Measurements from ENCODE around the gene IVL. TPM values are rescaled to one million over a fixed set of nuclear protein-coding genes. Genes with fewer than 3 reads are reported as not detected.

IVL gene, protein sequence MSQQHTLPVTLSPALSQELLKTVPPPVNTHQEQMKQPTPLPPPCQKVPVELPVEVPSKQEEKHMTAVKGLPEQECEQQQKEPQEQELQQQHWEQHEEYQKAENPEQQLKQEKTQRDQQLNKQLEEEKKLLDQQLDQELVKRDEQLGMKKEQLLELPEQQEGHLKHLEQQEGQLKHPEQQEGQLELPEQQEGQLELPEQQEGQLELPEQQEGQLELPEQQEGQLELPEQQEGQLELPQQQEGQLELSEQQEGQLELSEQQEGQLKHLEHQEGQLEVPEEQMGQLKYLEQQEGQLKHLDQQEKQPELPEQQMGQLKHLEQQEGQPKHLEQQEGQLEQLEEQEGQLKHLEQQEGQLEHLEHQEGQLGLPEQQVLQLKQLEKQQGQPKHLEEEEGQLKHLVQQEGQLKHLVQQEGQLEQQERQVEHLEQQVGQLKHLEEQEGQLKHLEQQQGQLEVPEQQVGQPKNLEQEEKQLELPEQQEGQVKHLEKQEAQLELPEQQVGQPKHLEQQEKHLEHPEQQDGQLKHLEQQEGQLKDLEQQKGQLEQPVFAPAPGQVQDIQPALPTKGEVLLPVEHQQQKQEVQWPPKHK
- polyA plus RNA-seq (2013, experiment 1 of 2; ENCODE audit: insufficient read length): not detected
- not detected for polyA plus RNA-seq (2013, experiment 2 of 2; ENCODE audit: insufficient read length)

DNA sequence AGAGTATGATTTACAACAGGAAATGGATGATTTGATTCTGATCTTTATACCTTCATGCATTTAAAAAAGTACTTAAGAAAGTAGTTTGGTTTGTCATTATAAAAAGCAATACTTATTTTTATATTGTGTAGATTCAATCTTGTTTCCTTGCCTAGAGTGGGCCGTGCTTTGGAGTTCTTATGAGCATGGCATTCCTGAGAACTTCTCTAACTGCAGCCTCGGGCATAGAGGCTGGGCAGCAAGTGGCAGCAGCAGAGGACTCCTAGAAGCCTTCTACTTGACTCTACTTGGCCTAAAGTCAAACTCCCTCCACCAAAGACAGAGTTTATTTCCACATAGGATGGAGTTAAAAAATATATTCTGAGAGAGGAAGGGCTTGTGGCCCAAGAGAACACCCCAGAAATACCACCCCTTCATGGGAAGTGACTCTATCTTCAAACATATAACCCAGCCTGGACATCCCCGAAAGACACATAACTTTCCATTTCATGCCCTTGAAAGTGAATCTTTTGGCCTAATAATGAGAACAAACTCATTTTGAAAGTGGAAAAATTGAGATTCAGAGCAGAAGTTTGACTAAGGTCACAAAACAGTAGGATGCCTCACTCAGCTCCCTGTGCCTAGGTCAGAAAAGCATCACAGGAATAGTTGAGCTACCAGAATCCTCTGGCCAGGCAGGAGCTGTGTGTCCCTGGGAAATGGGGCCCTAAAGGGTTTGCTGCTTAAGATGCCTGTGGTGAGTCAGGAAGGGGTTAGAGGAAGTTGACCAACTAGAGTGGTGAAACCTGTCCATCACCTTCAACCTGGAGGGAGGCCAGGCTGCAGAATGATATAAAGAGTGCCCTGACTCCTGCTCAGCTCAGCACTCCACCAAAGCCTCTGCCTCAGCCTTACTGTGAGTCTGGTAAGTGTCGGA, at the start of gene IVL:
Gene IVL, plus strand, starts transcription at position 861 of the 916 bp plus-strand sequence. CDS start 1,252 bp downstream, outside the sequence.
- DNase-seq: peak; percentile 26

- no peak for DNase-seq
Observed at GRCh38 chr1:152859696-152860095, 48.6 kb upstream of the IVL start, which contains the start of gene LCE7A. TSS of gene LCE7A (plus strand) at chr1:152859996. CDS start at chr1:152860698, 702 bp downstream.

DNA sequence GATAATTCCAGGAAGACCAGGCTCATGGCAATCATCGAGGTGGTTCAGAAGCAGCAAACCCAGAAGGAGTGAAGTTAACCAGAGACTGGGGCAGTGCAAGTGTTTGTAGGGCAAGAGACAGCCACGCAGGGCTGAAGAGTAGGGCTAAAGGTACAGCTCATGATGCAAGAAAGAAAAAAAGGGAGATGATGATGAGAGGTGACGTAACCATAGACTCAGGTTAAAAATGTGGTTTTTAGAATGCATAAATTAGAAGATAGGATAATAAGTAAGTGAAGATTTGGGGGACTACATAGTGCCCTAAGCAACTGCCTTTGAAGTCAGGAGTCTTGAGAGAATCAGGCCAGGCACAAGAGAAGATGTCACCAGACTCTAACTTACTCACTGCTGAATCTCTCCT, 48.2 kb upstream of the IVL start:
- no peak for DNase-seq

- DNase-seq: no peak
Observed at GRCh38 chr1:152861374-152861773, 47.0 kb upstream of the IVL start.

GRCh38 chr1:152864443-152864842, 43.9 kb upstream of the IVL start:
- no peak for DNase-seq

DNA sequence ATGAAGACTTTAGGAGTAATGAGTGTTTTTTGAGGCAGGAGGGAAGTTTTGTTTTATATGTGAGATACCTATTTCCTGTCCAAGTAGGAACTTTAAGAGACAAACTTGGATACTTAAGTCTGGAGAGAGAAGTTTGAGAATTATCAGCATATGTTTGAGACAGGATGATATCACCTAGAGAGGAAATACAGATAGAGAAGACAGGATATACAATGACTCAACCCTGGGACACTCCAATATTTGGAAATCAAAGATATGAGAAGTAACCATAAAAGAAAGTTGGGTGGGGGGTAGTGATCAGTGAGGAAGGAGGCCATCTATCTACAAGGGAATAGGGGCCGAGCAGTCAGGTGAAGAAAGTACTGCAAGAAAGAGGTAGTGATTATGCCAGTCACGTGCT, 42.0 kb upstream of the IVL start:
- DNase-seq: no peak

- DNase-seq: peak; percentile 67
Observed at GRCh38 chr1:152869808-152870419, 38.4 kb upstream of the IVL start.

- peak; percentile 38 for DNase-seq
Observed at GRCh38 chr1:152870831-152871730, 37.3 kb upstream of the IVL start.

- no peak for DNase-seq
Observed at GRCh38 chr1:152871731-152872126, 36.6 kb upstream of the IVL start.

GRCh38 chr1:152873495-152873894, 34.9 kb upstream of the IVL start:
- DNase-seq: peak; percentile 84

DNA sequence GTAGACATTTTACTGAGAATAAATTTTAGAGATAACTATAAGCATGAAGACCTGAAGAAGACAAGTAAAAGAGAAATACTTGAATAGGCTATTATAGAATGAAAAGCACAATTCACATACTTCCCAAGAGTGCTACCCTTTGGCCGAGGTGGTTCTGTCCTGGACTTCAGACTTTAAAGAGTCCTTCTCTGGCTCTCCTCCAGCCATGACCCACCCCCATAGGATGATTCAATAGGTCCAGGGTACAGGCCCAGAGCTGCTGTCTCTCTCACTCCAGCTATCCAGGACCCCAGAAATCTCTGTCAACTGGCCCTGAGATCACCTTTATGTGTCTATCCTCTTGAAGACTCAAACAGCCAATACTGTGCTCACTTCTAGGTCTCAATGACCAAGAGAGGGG, 31.5 kb upstream of the IVL start:
- DNase-seq: no peak

- no peak for DNase-seq
Observed at GRCh38 chr1:152878042-152878441, 30.3 kb upstream of the IVL start, which contains the start of gene SMCP. TSS of gene SMCP (plus strand) at chr1:152878322. CDS start at chr1:152884423, 6,101 bp downstream.

GRCh38 chr1:152879559-152880198, 28.7 kb upstream of the IVL start:
- no peak for DNase-seq

DNA sequence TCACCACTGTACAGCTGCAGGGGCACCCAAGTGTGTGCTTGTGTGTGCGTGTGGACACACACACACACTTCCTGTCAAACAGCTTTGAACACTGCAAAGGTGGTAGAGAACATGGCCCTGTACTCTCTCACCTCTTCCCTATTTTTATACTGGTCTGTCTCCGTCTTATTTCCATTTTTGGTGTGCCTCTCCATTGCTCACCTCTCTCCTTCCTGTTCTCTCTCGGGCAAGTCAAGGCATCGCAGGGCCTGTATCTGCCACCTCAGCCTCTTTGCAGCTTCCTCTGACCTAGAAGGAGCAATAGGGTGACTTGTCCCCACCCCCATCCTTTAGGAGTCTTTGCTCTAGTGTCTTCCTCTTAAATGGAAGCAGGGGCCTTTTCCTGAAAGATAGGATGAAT, 28.0 kb upstream of the IVL start:
- DNase-seq: no peak

GRCh38 chr1:152880907-152881306, 27.4 kb upstream of the IVL start:
- no peak for DNase-seq

DNA sequence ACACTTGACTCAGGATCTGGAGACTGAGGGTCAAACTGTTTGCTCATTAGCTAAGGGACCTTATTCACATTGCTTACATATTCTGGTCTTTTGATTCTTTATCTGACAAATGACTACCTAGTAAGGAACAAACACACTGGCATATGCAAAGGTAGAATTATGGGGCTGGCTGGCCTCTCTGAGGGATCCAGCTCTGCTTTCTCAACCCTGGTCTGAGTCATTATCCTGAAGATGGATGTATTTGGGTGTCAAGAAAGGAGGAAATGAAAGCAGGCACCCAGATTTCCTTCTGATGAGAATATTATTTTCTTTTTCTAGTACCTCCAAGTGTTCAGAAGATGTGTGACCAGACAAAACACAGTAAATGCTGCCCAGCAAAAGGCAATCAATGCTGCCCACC, 24.3 kb upstream of the IVL start:
- no peak for DNase-seq

- DNase-seq: no peak
Observed at GRCh38 chr1:152884506-152884905, 23.8 kb upstream of the IVL start.

DNA sequence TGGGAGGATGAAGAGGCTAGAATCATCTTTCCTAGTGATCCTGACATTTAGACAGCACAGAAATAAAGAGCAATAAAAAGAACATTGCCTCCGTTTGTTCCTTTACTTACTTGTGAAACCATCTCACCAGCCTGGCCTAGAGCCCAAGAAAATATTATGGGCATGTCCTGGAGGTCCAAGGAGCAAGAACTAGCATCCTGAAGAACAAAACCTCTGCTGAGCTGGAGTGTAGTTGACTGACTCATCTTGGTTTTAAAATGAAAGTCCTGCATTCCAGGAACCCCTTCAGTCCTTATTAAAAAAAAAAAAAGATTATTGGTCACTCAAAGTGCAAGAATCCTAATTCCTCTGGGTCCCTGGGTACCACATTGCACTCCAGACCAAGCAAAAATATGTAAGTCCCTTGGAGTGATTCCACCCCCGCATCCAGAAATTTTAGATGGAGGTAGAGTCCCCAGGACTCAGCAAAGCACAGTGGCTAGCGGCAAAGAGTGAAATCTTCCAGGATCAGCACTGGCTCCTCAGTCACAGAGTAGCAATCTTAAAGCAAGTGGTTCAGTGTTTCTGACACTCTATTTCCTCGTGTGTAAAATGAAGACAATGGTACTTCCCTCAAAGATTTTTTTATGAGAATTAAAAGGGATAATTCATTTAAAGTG, 23.3 kb upstream of the IVL start:
- DNase-seq: peak; percentile 71

- DNase-seq: no peak
Observed at GRCh38 chr1:152886085-152886484, 22.3 kb upstream of the IVL start.

DNA sequence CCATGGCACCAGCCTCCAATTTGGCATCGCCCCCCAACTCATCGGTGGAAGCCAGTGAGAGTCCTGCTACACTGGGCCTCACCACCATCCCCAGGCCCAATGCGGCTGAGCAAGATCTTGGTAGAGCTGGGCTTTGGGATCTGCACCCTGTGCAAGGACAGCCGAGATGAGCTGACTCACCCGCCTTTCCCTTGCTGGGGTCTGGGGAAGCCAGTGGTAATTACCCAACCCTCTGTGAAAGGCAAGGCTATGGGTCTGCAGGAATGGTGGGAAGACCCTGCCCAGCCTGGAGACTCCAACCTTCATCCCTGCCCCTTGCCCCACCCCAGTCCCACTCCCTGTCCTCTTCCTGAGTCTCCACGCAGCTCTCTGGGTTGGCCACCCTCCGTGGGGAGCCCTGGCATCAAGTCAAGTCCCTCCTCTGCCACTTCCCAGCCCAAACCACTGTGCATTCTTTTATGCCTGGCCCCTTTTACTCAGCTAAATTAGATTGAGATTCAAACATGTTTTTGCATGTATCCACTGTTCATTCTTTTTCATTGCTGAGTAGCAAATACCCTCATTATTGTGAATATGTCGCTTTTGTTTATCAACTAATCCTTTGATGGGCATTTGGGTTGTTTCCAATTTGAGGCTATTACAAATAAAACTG, 21.5 kb upstream of the IVL start:
- DNase-seq: no peak
